ENCODE data around the gene CPE.
A peak's percentile ranks its signal among the peaks of the same experiment; 100 is the strongest.

DNA sequence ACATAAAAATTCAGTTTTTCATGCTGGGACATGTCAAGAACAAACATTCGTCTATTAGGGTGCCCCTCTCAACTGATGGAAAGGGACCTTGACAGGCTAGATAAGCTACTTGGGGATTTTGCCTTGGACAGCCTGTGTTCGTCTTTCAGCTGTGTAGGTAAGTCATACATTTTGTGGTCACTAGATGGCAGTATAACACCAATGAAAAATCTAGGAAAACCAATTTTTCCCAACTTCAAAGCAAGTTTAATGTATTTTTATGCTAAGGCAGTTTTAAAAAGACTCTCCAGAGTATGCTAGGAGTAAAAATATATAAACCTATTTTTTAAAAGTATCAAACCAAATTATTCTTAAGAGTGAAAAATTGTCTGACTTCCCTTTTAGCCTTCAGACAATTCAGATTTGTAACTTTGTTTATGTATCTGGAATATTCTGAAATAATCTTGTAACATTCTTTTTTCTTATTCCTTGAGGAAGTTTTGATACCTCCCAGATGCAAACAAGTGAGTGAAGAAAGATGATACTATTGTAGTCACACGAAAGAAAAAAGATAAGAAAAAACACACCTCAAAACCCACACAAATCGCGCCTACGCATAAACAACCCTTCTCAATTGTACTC, 158.3 kb downstream of the CPE start:
- TF ChIP-seq, protein P1, sequence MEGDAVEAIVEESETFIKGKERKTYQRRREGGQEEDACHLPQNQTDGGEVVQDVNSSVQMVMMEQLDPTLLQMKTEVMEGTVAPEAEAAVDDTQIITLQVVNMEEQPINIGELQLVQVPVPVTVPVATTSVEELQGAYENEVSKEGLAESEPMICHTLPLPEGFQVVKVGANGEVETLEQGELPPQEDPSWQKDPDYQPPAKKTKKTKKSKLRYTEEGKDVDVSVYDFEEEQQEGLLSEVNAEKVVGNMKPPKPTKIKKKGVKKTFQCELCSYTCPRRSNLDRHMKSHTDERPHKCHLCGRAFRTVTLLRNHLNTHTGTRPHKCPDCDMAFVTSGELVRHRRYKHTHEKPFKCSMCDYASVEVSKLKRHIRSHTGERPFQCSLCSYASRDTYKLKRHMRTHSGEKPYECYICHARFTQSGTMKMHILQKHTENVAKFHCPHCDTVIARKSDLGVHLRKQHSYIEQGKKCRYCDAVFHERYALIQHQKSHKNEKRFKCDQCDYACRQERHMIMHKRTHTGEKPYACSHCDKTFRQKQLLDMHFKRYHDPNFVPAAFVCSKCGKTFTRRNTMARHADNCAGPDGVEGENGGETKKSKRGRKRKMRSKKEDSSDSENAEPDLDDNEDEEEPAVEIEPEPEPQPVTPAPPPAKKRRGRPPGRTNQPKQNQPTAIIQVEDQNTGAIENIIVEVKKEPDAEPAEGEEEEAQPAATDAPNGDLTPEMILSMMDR (IDR thresholded peaks at IDR 0.05; ENCODE audit: low read depth, low read length, missing input control), result peak; percentile 70
- no peak for TF ChIP-seq GABPA (IDR thresholded peaks at IDR 0.05 in 1 of 2, conservative IDR thresholded peaks at IDR 0.05 in 1 of 2)
- TF ChIP-seq SP1 (IDR thresholded peaks at IDR 0.05), result no peak
- no peak for TF ChIP-seq NR2F2 (IDR thresholded peaks at IDR 0.05)
